GM12873 (cell line): ENCODE measurements around the gene CAMTA1.

ENCODE experiments used
- CTCF ChIP-seq: IDR thresholded peaks from 2 replicates; pipeline ENCODE4 v1.5.1; 2012; ENCODE audit warnings: low read depth, mild to moderate bottlenecking, moderate library complexity, low read length, control low read depth; ENCODE audit not compliant: insufficient read depth; ENCODE audit errors: missing control alignments

The CAMTA1 gene

DNA sequence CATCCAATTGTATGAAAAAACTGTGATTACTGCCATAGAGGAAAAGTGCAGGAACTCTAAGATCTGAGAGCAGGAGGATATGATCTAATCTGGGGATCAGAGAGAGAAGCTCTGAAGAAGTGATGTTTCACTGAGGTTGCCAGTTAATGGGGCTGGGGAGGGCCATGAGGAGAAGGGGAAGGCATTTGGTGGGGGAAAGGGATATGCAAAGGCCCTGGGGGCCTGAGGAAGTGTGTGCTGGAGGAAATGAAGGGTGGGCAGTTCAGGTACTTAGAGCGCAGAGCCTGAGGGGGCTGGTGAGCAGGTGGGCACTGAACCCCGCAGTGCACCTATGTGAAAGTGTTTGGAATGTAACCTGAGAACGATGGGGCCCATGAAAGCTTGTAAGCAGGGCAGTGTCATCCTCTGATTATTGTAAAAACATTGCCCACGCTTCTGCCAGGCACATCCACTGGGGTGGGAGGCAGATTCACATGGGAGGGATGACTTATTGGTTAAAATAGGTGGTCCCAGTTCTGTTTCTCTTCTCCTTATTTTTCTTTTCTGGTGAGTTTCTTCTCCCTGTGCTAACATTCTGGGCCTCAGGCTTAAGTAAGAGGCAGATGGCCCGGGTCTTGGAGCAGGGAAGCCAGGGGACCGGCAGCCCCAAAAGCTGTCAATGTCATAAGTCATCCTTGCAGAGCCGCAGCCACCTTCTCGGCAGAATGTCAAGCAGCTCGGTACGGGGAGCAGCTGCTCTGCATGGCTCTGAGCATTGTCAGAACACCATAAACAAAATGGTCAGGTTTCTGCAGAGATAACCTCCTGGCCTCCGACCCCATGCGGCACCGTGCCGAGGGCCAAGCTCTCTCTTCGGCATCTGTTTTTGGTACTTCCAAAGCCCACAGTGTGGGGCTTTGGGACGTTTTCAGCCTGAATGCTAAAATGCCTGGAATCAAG lies 493.8 kb downstream of the CAMTA1 start:
- no peak for TF ChIP-seq CTCF

DNA sequence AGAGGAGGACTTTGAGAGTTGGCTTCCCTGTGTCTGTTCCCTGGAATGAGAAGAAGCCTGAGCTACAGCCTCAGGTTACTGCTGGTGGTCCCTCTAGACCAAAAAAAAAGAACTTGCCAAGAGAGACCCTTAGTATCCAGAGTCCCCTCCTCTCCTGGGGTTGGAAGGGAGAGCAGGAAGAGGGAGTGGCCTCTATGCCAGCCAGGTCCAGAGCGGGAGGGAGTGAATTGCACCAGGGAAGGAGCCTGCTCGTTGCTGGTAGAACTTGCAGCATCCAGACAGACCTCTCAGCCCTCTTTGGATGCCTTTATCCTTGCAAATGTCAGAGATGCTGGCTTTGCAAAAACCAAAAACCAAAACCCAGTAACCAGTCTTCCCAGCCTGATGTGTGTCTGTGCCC lies 494.5 kb downstream of the CAMTA1 start:
- no peak for TF ChIP-seq CTCF

DNA sequence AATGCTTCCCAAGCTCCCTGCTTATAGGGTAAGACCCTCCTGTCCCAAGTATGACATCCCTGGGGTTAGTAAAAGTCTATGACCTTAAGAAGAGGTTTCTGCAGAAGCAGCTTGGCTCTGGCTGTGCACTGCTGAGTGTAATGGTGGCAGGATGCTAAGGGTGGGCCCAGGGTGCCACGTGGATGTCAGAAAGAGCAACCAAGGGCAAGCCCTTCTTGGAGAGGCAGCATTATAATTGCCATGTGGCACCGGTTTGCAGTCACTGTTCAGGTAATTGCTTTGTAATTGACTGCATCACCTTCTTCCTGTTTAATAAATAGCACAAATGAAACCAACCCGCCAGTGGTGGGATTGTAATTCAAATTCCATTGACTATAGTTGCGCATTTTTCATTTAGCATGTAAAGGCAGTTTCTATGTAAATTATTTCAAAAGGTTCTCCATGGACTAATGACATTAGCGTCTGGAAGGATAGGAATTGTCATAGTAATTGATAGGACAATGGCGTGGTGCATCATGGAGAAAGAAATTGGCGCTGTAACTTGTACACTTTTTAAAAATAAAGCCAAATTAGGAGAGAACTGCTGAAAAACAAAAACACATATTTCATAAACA lies 495.2 kb downstream of the CAMTA1 start:
- TF ChIP-seq CTCF: no peak

DNA sequence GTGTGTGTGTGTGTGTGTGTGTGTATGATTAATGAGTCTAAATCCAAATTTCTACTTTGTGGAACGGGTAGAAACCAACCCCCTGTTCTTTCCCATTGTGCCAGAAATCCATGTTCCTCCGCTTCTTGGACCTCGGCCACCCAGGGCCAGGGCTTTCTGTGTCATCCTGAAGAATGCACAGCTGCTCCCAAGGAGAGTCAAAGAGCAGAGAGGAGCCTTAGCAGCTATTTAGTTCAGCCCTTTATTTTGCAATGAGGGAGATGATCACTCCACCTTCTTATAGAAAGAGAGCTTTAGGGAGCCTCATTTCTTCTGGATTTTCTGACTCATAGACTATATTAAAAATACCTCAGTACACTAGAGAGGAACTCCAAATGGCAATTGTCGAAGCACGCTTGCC lies 496.6 kb downstream of the CAMTA1 start:
- TF ChIP-seq CTCF: no peak

DNA sequence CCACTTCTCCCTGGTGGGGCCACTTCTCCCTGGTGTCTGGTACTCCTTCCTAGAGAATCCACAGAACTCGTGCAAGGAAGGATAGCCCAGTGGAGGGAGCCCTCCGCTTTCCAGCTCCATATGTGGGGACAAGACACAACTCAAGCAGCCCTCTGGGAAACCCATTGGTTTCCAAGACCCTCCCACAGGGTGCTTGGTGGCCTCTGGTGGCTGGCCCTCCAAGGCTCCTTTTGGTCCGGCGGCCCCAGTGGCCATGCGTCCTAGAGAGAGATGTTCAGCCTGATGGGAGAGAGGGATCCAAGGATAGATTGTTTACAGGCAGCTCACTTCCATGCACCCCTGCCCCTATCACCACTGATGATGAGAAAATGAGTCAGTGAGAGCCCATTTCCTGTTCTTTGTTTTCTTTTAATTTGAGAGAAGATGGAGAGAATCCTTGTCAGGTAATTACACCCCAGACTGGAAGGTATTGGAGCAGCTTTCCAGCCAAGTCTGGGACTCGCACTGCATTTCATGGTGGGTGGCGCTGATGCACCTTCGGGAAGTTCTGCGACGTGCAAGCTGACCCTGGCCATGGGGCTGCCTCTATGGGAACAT lies 499.7 kb downstream of the CAMTA1 start:
- TF ChIP-seq CTCF: no peak

DNA sequence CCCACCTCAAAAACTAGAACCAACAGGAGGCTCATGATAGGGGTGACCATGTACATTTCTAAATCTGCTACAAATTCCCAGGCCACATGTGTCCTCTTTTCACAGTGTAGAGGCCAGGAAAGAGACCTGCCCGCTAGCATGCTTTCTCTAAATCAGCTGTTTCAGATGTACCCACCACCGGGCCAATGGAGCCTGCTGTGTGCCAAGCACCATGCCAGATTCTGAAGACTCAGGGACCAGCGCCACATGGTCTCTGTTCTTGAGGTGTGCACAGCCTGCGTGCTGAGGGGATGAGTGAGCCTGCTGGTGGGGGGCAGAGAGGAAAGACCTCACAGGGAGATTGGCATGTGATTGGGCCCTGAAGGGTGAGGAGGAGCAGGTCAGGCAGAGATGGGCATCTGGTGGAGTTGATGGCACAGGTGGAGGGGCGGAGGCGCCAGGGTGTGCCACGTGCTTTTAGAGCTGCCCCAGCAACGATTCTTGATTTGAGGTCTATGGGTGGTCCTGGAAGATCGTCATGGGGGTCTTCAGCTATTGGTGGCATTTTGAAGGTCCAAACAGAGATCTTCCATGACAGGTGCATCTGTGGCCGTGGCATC lies 500.7 kb downstream of the CAMTA1 start:
- no peak for TF ChIP-seq CTCF

DNA sequence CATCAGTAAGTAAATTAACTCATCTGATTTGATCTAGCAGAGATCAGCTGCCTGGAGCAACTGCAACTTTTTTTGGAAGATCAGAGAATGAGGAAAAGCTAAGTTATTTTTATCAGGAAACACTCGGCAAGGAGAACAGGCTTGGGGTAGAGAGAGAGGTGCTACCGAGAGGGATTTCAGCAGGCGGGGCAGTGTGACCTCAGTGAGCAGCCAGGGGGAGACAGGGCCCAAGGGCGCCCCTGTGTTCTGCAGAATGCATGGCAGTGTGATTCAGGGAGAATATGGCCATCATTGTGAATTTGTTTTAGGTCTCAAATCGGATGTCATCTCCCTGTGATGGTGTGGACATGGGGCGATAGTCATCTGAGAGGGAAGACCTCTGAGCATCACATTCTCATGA lies 501.8 kb downstream of the CAMTA1 start:
- TF ChIP-seq CTCF: no peak
